DMS53 (cell line): ENCODE measurements around the gene SLC25A24.
"Not testable (repeated sequence)": the region's sequence is repeated elsewhere in the genome, so short reads cannot be mapped to it uniquely, and the experiment has no call there.

ENCODE experiments used
- DNase-seq: peaks from one replicate; lab custom pipeline; 2025; lab: John Stamatoyannopoulos, UW

The SLC25A24 gene

DNA sequence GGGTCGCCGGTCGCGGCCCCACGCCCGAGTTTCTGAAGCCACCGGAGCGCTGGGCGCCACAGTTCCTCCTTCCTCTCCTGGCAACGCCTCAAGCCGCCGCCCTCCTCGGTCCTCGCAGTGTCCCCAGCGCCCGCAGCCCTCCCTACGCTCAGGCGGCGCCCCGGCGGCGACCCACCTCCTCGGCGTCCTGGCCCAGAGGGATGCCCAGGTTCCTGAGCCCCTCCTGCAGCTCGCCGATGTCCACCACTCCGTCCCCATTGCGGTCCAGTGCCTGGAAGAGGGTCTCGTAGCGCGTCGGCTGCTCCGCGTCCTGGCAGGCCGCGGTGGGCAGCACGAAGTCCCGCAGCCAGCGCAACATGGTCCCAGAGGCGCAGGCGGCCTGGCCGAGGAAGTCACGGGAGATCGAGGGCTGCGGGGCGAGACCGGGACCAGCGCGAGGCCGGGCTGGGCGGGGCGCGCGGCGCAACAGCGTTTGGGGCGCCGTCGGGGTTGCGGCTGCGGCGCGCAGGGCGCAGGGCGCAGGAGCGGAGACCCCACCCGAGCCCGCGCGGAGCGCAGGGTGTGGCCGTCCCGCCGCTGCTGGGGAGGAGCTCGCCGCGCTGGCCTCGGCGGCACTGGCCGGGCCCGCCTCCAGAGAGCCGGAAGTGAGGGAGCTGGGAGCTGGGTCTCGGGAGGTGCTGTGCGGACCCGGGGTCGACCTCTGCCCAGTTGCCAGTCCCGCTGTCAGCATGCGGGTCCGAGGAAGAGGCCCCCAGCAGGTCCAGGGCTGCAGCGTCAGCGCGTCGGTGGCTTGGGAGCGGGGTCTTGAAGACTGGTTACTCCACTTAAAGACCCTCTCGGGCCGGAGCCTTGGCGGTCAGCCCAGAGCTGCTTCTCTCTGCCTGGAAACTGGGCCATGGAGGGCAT, at the start of gene SLC25A24:
Gene SLC25A24, minus strand, starts transcription at position 563 of the 906 bp plus-strand sequence. Its CDS starts 205 bp downstream, at position 358.
- peak; percentile 87 for DNase-seq

DNA sequence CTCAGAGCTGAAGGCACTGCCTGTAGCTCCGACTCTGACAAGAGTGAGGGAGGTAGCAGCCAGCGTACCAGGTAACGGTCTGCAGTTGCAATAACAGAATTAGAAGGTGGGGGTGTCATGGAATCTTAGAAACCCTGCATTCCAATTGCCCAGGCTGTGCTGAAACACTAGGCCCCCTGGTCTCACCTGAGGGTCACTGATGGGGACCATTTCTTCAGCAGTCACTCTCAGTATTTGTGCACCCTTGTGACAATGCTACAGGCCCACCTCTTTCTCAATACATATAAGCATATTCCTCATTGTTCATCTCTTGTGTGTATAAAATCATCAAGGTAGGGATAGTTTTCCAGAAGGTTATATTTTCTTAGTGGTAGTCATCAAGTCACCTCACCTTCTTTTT, 43.8 kb upstream of the SLC25A24 start, which contains the start of gene NBPF4:
Gene NBPF4, minus strand, starts transcription at position 101 of the 400 bp plus-strand sequence. CDS start 315 bp downstream, outside the sequence.
- not testable (repeated sequence) for DNase-seq

DNA sequence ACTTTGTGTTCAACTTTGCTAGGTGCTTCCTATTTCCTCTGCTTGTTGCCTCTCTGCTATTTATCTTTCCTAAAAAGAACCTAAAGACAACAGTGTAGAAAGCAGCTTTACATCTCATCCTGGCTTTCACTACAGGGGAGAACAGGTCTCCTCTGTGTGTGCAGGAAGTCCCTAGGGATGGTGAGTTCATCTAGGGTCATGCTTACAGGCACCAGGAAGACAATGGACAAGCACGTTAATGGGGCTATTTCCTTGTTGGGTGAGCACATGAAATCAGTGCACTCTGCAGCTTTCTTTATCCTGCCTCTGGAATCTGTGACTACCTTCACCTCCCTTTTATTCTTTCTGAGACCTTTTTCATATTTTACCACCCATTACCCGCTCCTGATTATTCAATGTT, 39.3 kb upstream of the SLC25A24 start:
- not testable (repeated sequence) for DNase-seq

DNA sequence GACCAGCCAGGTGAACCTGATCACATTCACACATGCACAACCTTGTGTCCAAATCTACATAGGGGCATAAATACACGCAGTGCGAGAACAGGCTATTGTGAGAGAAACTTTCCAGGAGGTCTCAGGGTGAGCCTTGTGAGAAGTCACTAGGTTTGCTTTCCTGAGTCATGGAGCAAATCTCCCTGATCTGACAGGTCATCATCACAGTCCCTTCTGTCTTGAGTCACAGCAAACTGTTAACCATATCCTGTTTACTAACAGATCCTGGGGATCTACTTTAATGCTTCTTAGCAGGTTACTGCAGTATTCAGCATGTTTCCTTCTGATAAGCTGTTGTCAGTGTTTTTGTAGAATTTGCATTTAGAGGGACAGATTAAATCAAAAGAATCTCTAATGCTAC, 35.2 kb upstream of the SLC25A24 start:
- not testable (repeated sequence) for DNase-seq

DNA sequence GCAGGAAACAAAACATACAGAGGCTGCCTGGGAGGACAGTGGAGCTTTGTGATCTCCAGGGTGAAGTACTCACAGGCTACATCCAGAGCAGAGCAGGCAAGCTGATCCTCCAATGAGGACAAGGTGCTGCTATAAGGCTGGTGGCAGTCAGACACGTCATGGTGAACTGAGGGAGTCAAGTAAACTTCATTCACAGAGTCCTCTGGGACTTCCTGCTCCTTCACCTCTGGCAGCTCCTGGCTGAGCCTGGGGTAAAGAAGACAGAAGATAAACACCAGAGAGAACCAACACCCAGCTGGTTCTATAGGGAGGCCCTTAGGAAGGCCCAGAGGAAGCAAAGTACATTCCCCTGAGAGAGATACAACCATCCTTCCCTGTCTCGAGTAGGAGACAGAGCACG, 32.0 kb upstream of the SLC25A24 start:
- not testable (repeated sequence) for DNase-seq

DNA sequence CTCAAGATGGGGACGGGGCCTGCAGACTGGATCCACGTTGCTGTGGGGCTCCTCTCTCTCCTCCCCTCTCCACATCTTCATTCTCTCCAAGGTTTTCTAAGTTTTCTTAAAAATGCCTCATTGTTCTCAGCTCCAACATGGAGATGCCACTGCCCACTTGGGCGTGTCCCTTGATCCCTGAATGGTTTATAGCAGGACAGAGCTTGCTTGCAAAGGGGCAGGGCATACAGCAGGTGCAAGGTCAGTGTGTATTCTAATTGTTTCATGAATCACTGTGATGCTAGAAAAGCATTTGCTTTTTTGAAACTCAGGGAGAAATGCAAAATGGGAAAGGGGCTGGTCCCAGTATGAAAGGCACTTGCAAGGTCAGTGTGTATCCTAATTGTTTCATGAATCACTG, 29.8 kb upstream of the SLC25A24 start:
- not testable (repeated sequence) for DNase-seq

DNA sequence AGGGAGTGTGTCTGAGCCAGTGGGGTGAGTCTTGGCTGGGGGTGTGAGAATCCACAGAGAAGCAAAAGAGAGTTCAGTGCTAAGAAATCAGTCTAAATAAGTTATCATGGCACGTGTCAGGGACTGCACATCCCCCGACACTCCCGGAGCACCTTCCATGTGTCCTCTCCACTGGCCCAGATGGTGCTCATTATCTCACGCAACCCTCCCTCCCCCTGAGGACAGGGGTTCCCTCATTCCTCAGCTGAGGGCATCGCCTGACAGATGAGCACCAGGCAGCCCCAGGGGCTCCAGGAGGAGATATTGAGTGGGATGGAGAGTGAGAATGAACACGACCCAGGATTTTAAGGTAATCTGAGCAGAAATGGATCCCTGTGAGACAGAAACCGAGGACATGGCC, 27.6 kb upstream of the SLC25A24 start:
- DNase-seq: not testable (repeated sequence)

DNA sequence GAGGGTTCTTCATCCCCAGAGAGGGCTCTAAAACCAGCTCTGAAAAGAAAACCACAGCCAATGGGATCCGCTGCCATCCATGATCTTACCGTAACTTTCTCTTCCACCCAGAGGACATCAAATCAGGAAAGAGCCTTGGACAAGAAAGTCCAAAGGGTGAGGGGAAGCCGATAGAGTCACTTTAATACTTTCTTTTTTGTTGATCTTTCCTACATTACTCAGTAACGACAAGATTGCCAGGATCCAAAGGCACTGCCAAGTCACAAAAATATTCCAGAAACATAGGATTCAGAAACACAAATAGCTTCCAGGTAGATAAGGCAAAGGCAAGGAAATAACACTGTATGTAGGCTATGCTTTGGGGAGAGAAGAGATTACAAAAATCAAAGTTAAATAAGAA, 26.7 kb upstream of the SLC25A24 start:
- DNase-seq: not testable (repeated sequence)

DNA sequence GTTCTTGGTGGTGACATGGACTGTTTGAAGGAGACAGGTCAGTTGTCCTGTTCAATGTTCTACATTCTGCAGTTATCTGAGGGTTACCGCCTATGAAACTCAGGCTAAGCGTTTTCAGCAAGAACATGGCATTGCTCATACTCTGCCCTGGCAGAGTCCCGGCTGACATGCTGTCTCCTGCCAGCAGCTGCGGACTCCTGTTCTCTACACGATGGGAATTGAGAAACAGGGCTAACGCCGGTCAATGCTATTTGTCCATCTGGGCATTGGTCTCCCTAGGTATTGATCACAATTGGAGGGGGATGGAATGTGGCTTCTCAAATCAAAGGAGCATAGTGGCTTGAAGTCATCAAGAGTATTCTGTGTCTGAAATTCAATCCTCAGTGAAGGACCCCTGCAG, 23.1 kb upstream of the SLC25A24 start:
- DNase-seq: not testable (repeated sequence)

DNA sequence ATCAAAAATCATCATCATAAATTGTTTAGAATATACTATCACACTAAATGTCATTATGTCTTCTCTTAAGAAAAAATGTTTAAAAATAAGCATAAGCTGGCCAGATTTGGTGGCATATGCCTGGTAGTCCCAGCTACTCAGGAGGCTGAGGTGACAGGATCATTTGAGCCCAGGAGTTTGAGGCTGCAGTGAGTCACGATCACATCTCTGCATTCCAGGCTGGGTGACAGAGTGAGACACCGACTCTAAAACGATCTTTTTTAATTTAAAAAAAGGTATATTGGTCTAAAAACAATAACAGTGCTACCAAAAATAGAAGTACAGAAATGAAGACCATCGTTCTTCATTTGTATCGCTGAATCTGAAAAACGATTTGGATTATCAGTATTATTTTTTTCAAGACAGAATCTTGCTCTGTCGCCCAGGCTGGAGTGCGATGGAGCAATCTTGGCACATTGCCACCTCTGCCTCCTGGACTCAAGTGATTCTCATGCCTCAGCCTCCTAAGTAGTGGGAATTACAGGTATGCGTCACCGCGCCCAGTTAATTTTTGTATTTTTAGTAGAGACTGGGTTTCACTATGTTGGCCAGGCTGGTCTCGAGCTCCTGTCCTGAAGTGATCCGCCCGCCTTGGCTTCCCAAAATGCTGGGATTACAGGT, 17.5 kb upstream of the SLC25A24 start:
- DNase-seq: not testable (repeated sequence)

DNA sequence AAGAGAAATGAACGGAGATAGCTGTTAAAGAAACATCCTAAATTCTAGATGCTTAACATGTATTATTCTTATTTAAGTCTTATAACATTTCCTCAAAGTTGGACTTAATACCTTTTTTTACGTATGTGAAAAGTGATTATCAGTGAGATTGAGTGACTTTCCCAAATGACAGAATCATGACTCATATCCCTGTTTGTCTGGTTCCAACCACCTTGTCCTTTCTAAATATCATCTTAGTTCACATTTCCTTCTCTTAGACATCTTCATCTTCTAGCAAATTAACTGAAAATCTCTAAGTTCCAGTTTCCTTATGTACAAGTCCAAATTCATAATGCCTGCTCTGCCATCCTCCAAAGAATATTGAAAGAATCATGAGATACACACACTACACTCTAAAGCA, 16.9 kb upstream of the SLC25A24 start:
- DNase-seq: not testable (repeated sequence)

DNA sequence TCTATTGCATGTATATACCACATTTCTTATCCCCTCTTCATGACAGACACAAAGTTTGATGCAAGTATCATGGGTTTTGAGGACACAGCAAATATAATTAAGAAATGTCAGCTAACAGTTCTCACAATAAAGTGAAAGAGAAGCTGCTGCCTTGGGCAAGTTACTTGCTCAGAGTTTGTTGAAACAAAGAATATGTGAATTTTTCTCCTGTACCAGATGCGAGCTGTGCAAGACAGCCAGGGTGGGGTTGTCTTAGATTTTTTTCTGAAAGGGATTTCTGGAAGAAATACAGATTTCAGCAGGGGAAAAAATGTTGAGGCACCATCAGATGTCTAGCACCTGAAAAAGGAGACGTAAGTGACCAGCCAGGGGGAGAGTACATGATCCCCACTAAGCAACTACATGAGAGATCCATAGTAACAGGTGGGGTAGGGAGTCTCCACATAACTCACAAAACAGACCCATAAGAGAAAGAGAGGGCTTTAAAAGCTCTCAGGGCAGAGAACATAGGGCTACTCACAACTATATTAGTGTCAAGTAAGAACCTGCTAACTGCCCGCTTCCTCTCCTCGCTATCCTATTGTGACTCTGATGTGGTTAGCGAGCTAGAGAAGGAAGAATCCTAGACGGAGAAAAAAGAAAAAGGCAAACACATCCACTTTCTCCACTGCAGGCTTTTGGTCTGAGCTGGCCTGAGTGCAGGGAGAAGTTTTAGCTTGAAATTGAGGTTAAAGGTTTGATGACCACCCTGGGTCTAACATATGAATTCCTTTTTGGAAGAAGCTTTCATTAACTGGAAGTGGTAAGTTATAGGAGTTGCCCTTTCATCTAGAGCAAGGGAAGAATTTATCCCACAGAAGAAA, 16.1 kb upstream of the SLC25A24 start:
- not testable (repeated sequence) for DNase-seq

DNA sequence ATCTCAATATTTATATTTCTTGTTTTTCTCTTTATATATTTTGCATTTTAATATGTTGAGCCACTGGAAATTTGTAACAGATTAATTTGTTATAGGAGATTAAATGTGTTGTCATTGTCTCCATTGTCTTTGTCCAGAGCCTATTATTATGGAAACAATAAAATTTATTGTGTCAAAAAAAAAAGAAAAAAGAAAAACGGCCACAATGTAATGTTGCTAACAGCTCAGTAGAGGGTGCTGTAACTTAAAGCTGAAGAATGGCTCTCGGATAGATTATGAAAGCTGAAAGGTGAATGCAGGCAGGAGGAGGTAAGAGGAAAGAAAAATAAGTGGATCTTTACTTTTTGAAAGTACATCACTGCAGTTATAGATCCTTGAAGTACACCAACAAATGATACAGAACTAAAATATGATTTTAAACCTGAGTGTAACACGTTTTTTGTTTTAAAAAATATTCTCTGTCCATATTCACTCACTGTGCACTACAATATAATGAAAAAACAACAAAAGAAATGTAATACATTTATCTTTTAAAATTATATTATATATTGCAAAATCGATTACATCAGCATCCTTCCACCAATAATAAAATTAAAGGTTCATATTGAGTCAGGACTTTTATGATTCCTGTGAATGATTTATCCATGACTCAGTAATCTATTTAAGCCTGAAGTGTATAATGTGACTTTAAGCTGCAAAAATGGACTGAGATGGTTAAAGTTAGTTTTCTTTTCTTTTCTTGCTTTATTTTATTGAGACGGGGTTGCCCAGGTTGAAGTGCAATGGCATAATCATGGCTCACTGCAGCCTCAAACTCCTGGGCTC, 14.7 kb upstream of the SLC25A24 start:
- peak; percentile 67 for DNase-seq

DNA sequence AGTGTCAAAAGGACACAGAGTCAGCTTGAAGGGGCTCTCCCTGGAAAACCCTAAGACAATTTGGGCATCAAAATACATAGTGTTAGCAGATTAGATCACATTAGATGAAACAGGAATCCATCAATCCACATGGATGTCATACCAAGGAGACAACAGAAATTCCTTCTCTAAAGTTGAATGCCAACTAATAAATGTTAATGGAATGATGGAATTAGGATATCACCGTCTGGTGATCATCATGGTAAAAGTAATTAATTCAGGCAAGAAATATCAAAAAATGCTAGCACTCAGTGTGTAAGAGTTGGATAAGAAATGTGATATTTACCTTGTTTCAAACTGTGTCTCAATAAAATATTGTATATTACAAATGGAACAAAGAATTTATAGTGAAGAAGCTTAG, 10.9 kb upstream of the SLC25A24 start:
- DNase-seq: no peak

DNA sequence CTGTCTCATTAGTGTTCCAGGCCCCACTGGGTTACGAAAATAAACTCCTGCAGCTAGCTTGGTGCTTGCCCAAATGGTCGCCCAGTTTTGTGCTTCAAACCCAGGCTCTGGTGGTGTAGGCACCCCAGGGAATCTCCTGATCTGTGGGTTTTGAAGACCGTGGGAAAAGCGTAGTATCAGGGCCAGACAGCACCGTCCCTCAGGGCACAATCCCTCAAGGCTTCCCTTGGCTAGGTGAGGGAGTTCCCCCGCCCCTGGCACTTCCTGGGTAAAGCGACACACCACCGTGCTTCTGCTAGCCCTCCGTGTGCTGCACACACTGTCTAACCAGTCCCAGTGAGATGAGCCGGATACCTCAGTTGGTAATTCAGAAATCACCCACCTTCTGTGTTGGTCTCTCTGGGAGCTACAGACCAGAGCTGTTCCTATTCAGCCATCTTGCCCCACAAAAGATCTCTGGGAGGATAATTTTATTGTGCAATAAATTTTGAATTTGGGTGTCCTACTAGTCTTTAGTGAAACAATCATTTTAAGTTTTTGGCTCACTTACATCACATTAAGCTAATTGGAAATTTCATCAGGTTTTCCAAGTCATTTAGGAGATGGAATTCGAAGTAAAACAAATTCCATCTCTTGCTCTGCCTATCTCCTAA, 9.4 kb upstream of the SLC25A24 start:
- DNase-seq: no peak

DNA sequence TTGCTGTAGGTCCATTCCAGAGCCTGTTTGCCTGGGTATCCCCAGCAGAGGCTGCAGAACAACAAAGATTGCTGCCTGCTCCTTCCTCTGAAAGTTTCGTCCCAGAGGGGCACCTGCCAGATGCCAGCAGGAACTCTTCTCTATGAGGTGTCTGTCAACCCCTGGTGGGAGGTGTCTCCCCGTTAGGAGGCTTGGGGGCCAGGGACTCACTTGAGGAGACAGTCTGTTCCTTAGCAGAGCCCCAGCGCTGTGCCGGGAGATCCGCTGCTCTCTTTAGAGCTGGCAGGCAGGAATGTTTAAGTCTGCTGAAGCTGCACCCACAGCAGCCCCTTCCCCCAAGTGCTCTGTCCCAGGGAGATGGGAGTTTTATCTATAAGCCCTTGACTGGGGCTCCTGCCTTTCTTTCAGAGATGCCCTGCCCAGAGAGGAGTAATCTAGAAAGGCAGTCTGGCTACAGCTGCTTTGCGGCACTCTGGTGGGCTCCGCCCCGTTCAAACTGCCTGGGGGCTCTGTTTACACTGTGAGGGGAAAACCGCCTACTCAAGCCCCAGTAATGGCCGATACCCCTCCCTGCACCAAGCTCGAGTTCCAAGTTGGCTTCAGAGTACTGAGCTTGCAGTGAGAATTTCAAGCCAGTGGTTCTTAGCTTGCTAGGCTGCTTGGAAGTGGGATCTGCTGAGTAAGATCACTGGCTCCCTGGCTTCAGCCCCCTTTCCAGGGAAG, 8.7 kb upstream of the SLC25A24 start:
- no peak for DNase-seq

DNA sequence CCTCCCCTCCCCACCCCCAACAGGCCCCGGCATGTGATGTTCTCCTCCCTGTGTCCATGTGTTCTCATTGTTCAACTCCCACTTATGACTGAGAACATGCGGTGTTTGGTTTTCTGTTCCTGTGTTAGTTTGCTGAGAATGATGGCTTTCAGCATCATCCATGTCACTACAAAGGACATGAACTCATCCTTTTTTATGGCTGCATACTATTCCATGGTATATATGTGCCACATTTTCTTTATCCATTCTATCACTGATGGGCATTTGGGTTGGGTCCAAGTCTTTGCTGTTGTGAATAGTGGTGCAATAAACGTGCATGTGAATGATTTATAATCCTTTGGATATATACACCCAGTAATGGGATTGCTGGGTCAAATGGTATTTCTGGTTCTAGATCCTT, 3.4 kb upstream of the SLC25A24 start:
- not testable (repeated sequence) for DNase-seq

DNA sequence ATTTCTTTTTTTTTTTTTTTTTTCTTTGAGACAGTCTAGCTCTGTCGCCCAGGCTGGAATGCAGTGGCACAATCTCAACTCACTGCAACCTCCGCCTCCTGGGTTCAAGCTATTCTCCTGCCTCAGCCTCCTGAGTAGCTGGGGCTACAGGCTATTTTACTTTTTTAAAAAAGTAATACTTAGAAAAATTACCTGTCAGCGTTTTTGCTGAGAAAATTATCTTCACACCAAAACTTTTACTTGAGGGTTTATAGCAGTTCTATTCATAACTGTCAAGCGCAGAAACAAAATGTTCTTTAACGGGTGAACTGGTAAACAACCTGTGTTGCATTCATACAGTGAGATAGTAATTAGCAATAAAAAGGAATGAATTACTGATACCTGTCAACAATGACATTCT, 1.5 kb upstream of the SLC25A24 start:
- no peak for DNase-seq

DNA sequence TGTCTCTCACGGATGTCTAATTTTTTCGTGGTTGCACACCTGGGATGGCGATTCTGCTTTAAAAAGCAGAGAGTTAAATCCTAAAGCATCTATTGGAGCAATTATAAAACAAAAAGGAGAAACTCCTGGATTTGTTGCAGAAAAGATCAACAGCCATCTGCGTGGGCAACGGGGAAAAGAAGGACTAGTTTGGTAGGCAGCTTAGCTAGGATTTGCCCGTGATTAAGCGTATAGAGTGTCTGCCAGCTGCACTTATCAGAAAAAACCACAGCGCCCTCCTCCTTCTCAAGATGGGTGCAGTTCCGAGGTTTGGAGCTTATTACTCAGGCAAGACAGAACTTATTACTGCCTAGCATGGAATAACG, 526 bp upstream of the SLC25A24 start:
- DNase-seq: peak; percentile 78

DNA sequence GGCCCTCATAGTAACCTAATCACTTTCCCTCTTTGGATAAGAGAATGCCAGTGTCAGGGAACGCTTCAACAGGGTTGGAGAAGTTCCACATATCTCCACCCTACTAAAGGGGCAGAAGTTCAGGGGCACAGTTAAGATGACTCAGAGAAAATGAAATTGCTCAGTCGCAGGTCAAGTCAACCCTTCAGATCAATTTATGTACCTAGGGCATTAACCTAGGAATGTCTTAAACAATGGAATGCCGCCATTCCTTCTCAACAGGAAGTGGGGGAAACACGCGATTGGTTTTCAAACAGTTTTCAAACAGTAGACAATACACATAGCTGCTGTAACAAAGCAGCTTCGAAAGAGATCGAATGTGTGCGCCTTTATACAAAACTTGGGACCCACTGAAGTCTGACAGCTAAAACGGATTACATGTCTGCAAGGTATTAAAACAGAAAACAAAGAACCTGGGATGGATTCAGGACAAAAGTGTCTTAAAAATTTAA, 897 bp downstream of the SLC25A24 start:
- peak; percentile 43 for DNase-seq
